NCI-H2107 treated with DMSO at 0.1 percent for 48 hours (cell line): Measurements from ENCODE around the gene ARL5C.
"Not testable (repeated sequence)": the region's sequence is repeated elsewhere in the genome, so short reads cannot be mapped to it uniquely, and the experiment has no call there.

Experiments
- DNase-seq: peaks from one replicate; lab custom pipeline; 2025; ENCODE audit not compliant: unreplicated experiment; lab: John Stamatoyannopoulos, UW

The ARL5C gene

DNA sequence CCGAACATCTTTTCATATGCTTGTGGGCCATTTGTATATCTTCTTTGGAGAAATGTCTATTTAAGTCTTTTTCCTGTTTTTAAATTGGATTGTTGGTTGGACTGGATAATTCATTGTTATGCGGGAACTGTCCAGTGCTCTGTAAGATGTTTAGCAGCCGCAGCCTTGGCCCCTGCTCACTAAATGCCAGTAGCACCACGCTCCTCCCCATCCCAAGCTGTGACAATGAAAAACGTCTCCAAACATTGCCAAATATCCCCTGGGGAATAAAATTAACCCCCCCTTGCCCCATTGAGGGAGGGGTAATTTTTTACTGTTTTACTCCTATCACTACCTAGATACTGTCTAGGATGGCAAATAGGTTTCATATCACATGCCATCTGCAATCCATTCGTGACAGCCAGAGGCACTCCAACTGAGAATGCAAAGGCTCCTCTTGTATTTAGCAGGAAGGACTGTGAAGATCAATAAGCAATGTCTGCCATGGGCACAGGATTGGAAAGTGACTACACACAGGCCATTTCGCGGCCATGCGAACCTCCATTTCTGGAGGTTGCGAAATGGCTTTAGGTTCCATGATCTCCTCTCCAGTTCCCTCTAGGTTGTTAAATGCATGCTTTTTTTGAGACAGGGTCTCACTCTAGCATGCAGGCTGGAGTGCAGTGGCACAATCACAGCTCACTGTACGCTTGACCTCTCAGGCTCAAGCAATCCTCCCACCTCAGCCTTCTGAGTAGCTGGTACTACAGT, 23.9 kb downstream of the ARL5C start:
- no peak for DNase-seq

DNA sequence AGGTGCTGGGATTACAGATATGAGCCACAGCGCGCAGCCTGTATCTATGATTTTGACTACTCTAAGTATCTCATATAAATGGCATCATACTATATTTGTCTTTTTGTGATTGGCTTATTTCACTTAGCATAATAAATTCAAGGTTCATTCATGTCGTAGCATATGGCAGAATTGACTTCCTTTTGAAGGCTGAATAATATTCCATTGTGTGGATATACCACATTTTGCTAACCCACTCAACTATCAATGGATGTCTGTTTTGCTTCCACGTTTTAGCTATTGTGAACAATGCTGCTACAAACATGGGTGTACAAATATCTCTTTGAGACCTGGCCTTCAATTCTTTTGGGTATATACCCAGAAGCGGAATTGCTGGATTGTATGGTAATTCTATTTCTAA, 24.7 kb downstream of the ARL5C start:
- DNase-seq: no peak

DNA sequence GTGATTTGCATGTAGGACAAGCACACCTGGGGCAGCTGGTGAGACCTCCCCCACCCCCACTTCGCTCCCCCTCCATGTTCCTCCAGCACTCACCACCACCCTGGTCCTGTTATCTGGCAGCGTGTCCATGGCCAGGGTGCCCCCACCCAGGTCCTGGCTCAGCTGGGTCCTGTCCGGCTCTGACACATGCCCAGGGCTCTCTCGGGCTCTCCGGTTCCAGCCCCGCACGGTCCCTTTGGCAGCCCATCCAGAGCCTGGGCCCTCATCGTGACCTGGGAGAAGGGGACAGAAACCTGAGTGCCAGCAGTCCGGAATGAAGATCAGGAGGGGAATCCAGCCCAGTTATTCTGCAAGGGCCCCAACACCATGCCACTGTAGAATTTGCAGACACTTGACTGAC, 26.4 kb downstream of the ARL5C start:
- no peak for DNase-seq

DNA sequence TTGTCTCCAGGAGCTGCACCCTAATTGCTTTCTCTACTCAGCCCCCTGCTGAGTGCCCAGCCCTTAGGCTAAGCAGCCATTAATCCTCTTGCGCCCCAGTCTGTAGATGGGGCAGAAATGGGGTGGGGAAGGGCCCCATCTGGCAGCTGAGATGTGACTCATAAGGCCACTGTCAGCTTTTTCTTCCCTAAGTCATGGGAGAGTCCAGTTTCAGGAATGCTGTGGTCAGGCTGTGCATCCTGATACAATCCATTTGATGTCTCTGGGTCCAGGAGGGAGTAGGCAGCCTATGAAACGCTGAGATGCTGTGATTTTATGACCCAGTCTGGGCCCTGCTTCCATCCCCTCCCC, 26.8 kb downstream of the ARL5C start:
- DNase-seq: no peak

DNA sequence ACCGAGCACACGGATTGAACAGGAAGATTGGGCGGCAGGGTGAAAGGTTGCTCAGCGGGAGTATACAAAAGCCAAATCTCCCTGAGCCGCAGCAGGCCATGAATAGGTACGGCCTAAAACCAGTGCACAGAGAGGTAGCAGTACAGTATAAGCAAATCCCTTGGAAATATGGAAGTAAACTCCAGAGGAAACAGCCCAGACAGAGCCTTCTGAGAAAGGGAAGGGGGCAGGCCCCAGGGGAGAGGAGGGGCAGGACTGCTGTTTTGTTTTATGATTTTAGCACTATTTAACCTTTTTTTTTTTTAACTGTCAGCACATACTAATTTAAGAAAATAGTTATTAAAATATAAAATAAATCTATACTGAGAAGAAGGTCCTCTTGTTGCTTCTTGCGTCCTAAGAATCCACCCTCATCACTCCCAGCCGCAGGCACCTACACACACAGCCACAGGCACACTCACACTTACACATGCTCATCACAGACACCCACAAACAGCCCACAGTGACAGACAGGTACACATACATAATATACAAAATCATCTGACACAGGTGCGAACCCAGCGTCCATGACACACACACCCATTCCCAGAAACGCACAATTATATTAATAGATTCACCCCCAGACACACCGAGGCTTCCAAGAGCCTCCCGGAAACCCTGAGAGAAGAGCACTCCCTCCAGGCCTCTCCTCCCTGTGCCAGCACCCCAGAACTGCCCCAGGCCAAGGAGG, 27.4 kb downstream of the ARL5C start:
- DNase-seq: no peak

DNA sequence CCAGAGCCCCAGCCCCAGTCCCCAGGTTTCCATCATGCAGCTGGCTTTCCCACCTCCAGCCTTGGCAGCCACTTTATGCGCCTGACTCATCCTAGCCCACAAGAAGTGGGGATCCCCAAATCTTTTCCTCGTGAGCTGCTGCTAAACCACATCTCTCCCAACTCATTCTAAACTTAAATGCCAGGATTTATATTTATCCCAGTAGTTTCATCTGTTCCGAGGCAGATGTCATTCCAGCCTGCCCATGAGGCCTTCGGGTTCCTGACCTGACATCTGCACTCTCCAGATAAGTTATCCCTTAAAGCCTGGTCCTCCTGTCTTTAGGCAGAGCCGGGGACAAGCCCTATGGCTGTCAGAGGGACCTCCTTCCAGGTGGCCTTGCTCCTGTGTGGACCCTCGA, 31.1 kb downstream of the ARL5C start:
- no peak for DNase-seq

DNA sequence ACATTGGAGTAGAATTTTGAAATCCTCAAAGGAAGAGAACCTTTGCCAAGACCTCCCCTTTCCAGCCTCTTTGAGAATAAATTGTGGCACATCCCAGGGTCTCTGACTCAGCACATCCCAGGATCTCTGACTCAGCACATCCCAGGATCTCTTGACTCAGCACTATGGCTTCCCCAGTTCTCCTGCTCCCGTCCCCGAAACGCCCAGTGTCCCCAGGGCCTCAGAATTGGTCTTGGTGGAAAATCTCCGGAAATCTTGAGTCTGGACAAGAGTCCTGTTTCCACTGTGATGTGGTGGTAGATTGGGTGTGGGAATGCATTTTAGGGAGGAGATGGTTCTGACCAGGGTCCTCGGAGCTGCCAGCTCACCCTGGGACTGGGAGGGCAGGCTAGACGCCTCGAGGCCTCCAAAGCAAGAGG, 33.8 kb downstream of the ARL5C start:
- DNase-seq: no peak

DNA sequence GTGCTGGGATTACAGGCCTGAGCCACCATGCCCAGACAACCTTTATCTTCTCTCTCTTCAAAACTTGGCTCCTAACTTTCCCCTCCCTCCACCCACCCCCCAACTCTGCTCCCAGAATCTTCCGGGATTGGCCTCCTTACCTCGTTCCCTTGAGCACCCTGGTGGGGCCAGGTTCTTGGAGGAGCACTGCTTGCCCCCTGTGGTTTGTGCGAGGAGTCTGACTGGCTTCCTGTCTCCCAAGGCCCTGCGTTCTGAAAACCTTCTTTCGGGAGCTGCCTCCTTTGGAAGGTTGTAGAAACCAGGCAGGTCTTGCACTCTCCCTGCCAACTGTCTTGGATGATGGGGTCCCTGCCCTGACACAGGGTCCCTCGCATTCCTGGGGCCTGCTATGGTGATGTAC, 34.3 kb downstream of the ARL5C start:
- no peak for DNase-seq

DNA sequence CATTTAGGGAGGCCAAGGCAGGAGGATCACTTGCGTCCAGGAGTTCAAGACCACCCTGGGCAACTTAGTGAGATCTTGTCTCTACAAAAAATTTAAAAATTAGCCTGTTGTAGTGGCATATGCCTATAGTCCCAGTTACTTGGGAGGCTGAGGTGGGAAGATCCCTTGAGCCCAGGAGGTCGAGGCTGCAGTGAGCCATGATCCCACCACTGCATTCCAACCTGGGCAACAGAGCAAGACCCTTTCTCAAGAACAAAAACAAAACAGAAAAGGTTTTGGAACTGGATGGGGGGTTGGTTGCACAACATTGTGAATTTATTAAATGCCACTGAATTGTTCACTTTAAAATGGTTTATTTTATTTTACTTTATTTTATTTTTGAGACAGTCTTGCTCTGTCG, 35.8 kb downstream of the ARL5C start:
- DNase-seq: no peak

DNA sequence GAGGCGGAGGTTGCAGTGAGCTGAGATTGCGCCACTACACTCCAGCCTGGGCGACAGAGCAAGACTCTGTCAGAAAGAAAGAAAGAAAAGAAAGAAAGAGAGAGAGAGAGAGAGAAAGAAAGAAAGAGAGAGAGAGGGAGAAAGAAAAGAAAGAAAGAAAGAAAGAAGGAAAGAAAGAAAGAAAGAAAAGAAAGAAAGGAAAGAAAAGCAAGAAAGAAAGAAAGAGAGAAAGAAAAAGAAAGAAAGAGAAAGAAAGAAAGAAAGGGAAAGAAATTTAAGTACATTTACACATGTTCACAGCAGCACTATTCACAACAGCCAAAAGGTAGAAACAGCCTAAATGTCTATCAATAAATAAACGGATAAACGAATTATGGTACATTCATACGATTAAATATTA, 36.4 kb downstream of the ARL5C start:
- DNase-seq: not testable (repeated sequence)

DNA sequence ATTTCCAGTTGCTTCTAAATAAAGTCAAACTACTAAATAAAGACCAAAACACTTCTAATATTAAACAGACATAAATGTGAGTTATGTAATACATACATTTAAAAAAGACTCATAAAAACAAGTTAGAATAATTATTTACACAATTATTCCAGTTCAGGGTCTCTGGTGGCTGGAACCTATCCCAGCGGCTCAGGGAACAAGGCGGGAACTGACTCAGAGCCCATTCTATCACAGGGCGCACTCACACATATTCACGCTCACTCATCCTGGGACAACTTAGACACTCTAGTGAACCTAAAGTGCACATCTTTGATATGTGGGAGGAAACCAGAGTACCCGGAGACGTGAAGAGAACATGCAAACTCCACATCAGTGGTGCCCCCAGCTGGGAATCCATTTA, 39.5 kb downstream of the ARL5C start:
- DNase-seq: no peak

DNA sequence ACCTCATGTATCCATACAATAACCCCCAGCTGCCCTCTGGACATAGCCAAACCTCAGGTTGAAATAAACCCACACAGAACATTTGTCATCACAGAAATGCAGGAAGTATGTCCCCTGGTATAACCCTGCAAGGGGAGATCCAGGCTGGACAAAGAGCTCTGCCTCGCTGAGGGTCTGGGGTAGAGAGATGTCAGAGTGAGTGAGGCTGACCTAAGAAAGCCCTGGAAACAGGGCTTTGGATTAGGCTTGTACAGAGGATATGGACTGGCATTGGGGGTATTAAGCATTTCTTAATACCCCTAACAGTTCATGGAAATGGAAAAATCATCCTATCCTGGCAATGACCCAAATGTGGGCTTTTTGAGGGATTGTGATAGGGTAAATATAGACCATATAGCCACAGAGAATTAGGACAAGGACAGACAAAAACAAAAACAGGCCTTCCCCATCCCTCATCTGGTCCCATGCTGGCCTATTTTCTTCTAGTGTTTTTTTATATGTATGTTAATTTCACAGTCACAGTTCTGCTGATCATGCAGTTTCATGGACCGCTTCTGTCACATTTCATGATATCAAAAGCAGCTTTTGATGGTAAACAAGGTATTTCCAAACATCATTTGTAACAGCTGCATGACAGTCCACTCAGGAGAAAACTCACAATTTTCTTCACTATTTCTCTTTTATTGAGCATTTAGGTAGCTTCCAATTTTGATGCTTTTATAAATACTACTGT, 40.7 kb downstream of the ARL5C start:
- no peak for DNase-seq

DNA sequence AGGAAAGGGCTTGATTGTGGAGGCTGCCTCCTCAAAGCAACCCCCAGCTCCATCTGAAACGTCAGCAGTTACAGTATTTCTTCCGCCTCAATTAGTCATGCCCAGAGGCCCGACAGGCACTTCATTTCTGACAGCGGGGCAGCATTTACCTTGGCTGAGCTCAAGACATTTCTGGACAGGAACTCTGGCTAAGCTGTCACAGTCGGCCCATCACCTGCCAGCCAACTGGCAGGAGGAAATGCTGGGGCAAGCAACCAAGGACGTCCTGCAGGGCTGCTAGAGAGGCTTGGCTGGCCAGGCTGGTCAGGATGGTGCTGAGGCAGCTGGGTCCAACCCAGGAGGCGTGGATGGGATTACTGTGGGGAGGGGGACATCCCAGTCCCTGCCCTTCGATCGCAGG, 42.3 kb downstream of the ARL5C start:
- no peak for DNase-seq

DNA sequence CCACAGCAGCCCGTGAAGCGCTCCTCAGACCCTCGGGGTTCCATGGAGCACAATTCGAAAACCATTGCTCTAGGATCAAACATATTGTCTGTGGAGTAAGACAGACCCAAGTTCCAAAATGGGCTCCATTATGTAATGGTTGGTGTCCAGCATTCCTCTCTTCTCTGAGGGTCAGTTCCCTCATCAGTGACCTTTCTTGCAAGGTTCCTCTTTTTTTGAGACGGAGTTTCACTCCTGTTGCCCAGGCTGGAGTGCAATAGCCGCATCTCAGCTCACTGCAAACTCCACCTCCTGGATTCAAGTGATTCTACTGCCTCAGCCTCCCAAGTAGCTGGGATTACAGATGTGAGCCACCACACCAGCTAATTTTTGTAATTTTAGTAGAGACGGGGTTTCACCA, 43.0 kb downstream of the ARL5C start:
- DNase-seq: no peak

DNA sequence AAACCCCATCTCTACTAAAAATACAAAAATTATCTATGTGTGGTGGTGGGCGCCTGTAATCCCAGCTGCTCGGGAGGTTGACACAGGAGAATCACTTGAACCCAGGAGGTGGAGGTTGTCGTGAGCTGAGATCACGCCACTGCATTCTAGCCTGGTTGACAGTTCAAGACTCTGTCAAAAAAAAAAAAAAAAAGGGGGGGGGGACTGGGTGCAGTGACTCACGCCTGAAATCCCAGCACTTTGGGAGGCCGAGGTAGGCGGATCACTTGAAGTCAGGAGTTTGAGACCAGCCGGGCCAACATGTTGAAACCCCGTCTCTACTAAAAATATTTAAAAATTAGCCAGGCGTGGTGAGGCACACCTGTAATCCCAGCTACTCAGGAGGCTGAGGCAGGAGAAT, 44.0 kb downstream of the ARL5C start:
- not testable (repeated sequence) for DNase-seq

DNA sequence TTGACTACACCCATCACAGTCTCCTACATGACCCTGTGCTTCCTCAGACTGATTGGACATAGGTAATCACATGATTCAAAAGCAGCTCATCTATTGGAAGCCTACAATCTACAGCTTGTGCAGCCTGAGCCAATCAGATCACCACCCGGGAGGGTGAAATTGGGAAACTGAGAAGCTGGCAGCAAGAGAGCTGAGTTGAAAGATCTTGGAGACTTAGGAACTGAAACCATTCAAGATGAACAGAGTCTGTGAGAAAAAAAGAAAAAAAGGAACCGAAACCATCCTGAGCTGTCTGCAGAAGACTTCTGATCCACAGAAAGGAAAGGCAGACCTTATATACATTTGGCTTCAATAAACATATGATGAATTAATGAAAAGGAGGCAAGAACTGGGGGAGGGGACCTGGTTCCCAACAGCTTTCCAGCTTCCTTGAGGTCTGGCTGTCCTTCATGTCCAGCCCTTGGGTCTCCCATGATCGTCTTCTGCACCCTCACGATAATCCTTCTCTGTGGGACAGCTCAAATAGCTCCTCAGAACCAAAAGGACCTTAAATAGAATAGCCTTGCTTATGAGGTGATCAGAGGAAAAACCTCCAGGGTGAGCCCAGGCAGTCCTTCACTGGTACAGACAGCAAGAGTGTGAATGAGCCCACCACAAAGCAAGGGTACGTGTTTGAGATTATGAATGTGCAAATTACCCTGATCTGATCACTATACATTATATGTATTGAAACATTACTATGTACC, 47.1 kb downstream of the ARL5C start:
- DNase-seq: no peak

DNA sequence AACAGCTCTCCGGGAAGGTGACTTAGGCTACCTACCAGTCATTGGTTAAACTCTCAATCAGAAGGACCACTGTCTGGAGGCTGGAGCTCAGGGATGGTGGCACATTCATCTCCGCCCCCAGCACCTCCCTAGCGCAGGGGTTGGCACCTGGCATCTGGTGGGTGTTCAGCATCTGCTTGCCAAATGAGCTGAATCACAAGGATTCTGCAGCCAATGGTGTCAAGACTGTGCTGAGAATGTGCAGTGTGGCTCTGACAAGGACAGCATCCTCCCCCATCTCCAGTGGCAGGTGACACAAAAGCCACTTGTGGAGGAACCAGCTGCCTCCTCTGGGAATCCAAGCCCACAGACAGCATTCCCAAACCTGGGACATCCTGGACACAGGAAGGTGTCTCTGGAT, 49.7 kb downstream of the ARL5C start:
- DNase-seq: peak; percentile 23

DNA sequence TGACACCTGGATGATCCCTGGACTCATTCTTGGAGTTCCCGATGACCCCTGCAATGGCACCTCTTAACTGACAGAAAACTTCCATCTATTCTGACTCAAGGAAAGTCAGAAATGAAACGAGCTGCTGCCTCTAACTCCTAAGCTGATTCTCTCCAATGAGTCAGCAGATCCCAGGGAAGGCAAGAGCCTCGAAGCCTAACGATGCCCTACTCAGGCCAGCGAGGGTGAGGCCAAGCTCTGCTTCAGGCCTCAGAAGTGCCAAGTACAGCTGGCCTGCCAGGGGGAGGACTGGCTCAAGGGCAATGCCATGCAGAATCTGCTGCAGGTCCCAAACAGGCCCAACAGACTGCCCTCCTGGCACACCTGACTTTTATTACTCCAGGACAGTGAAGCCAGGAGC, 50.8 kb downstream of the ARL5C start:
- DNase-seq: no peak

DNA sequence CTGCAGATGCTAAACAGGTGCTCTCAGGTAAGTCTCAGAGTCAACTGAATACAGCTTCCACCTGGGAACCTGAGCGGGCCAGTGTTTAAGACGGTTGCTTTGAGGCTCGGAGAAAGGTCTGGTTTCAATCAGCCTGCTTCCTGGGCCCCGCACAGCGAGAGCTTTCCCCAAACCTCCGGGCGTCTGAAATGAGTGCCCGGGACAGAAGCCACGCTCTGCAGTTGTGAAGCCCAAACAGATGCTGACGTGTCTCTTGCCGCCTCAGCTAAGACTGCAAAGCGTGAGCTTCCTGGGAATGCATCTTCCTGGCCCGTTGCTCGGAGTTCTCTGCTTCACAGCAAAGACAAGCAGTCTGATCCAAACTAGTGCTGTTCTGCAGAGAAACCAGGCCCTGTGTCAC, 51.2 kb downstream of the ARL5C start:
- peak; percentile 3 for DNase-seq

DNA sequence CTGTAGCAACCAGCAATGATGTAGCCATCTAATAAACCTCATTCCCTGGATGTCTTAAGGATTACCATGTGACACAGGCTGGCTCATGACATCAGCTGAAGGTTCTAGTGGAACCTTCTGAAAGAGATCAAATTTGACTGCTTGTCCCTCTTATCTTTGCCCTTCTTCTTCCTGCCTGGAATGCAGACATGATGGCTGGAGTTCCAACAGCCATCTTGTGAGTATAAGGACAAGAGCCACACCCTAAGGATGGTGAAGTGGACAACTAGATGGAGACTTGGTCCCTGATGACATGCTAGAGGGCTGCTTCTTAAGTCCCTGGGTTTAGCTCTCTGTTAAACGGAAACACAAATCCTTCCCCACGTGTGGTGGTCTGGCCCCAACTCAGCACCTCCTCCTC, 52.1 kb downstream of the ARL5C start:
- DNase-seq: no peak

DNA sequence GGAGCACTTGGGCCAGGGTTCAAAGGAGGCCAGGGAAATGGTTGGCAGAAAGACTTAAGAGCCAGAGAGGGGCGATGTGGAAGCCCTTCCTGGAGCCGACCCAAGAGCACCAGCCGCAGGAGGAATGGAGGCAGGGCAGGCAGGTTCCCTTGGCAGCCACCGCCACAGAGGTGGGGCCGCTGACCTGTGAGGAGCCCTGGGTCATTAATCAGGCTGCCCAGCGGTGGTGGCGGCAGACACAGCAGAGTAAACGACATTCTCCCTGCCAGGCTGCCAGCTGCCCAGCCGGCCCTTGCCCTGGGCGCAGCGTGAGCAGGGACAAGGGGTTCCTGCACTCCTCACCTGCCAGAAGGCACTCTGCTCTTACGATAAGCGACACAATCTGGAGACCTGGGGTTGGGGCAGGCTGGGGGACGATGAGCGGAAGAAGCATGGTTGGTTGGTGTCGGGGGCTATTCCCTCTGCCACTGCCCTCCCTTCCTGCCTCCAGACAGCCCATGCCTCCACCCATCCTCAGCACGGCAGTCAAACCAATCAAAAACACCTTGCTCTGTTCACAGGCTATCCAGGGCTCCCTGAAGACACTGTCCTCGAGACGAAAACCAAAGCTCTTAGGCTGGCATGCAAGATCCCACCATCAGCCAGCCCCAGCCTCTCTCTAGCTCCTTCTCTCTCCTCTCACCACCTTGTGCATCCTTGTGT, 55.4 kb downstream of the ARL5C start:
- DNase-seq: no peak
